Activated naive CD4-positive, alpha-beta T cell treated with anti-CD3 and anti-CD28 coated beads, Interleukin-2, amount 50 U/mL, for 72 hours (primary cell): ENCODE data around the gene MIEF2. TPM values are rescaled to one million over a fixed set of nuclear protein-coding genes. Genes with fewer than 3 reads are reported as not detected.
A peak's percentile ranks its signal among the peaks of the same experiment; 100 is the strongest.
"Not testable (repeated sequence)": the region's sequence is repeated elsewhere in the genome, so short reads cannot be mapped to it uniquely, and the experiment has no call there.

Source experiments
- ATAC-seq, 2 donors: fragments of 150-1000 bp; cut with Tn5 transposase; 2 replicates each; pipeline ENCODE4 v1.10.0; 2021; ENCODE audit warnings: mild to moderate bottlenecking in 2 of 2, moderate library complexity in 2 of 2
- DNase-seq, 2 donors: peaks; one replicate each; pipeline ENCODE4 v3.0.0; 2021 to 2022; ENCODE audit warnings: low spot score in 2 of 2
- H3K27ac Mint-ChIP-seq, 2 donors: one replicate each; pipeline ENCODE4 v1.8.0; 2022; ENCODE audit warnings: mild to moderate bottlenecking in 2 of 2, mixed read lengths in 2 of 2
- H3K36me3 Mint-ChIP-seq, 2 donors: one replicate each; pipeline ENCODE4 v1.8.0; 2022; ENCODE audit warnings: mixed read lengths in 2 of 2
- H3K9me3 Mint-ChIP-seq, 2 donors: one replicate each; pipeline ENCODE4 v1.8.0; 2022; ENCODE audit warnings: mixed read lengths in 2 of 2
- total RNA-seq, 2 donors: library from RNA; stranded (reverse); gene quantifications; one replicate each; pipeline ENCODE4 v1.2.3, GENCODE V29; 2022

MIEF2 gene
- total RNA-seq, 2 donors from 2014 or later: 7.4 to 15.5 TPM

DNA sequence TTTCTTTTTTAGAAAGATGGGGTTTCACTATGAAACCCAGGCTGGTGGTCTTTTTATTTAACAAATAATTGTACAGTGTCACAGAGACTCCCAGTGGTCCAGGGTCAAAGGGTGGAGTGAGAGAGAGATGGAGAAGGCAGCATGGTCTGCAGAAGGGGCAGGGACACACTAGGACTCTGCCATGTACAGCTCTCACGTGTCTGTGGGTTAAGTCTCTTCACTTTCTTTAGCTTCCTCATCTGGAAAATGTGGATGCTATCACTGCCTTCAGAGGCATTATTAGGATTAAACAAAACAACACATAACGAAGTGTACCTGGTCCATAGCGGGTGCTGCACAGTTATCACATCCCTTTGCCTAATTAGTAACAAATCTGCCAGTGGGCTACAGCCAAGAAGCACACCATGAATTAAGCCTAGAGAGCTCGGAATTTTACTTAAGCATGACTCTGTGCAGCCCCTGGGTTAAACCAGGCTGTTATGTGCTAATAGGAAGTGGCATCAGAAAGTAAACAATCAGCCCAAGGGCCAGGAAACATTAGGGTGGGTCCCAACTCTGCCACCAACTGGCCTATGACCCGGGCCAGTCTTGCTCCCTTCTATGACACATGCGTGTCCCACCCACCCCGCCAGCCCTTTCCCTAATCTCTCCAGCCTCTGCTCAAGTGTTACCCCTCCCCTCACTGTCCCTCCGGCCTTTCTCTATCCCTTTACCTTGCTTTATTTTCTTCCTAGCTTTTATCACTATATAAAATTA is 40.4 kb downstream of the MIEF2 start:
- Mint-ChIP-seq H3K9me3 (no peaks in the 10 kb centered on the region), H3K36me3 (peaks cover 8 to 17% of the 10 kb centered on the region in 2 donors), H3K27ac (peak overlapping the region in 1 of 2 donors; percentile 65)
- ATAC-seq: no peak
- DNase-seq: no peak

DNA sequence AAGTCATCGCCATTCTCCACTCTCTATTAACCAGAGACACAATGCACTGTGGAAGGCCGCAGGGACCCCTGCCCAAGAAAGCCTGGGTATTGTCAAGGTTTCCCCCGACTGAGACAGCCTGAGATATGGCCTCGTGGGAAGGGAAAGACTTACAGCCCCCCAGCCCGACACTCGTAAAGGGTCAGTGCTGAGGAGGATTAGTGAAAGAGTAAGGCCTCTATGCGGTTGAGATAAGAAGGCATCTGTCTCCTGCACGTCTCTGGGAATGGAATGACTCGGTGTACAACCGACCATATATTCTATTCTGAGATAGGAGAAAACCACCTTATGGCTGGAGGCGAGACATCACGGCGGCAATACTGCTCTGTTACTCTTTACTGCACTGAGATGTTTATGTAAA is 42.7 kb downstream of the MIEF2 start:
- H3K9me3 Mint-ChIP-seq, H3K27ac Mint-ChIP-seq, DNase-seq, ATAC-seq: not testable (repeated sequence)
- H3K36me3 Mint-ChIP-seq: peaks cover 8 to 17% of the 10 kb centered on the region in 2 donors

DNA sequence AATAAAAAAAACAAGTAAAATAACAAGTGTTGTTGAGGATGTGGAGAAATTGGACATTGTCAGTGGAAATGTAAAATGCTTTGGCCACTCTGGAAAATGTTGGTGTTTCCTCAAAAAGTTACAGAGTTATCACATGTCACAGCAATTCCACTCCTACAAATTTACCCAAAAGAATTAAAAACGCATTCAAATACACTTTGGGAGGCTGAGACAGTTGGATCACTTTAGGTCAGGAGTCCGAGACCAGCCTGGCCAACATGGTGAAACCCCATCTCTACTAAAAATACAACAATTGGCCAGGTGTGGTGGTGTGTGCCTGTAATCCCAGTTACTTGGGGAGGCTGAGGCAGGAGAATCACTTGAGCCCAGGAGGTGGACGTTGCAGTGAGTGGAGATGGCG is 48.7 kb downstream of the MIEF2 start:
- ATAC-seq: no peak
- no peak for DNase-seq
- Mint-ChIP-seq H3K27ac (peak overlapping the region in 1 of 2 donors; percentile 29), H3K9me3 (no peaks in the 10 kb centered on the region), H3K36me3 (peaks cover 30 to 34% of the 10 kb centered on the region in 2 donors)

DNA sequence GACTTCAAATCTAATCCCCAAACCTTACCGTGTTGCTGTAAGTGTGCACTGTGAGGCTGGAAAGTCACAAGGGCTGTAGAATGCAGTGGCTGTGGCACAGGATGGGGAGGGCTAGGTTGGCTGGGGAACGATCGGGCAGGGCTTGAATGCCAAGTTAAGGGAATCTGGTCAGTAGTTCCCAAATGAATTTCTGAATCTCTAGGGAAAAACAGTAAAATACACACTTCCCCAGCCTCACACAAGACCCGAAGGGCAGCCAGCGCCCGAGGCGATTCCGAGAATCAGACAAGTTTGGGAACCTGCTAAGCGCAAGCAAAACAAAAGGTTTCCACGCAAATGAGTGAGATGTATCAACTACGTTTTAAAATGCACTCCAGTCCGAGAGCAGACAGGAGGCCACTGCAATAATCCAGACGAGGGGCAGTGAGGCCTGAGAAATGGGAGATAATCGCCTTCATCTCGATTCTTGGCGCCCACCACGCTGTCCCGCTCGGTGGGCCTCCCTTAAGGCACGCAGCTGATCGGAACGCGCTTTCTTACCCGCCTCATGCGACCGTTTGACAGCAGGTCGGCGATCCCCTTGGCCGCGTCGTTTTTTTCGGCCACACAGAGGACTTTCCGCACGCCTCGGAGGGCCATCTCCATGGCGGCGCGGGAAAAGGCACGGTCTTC is 53.7 kb downstream of the MIEF2 start:
- Mint-ChIP-seq H3K27ac (peak overlapping the region; percentile 91 to 100), H3K36me3 (peaks cover 32 to 55% of the 10 kb centered on the region in 2 donors), H3K9me3 (no peaks in the 10 kb centered on the region)
- ATAC-seq (no peak), DNase-seq (no peak)

DNA sequence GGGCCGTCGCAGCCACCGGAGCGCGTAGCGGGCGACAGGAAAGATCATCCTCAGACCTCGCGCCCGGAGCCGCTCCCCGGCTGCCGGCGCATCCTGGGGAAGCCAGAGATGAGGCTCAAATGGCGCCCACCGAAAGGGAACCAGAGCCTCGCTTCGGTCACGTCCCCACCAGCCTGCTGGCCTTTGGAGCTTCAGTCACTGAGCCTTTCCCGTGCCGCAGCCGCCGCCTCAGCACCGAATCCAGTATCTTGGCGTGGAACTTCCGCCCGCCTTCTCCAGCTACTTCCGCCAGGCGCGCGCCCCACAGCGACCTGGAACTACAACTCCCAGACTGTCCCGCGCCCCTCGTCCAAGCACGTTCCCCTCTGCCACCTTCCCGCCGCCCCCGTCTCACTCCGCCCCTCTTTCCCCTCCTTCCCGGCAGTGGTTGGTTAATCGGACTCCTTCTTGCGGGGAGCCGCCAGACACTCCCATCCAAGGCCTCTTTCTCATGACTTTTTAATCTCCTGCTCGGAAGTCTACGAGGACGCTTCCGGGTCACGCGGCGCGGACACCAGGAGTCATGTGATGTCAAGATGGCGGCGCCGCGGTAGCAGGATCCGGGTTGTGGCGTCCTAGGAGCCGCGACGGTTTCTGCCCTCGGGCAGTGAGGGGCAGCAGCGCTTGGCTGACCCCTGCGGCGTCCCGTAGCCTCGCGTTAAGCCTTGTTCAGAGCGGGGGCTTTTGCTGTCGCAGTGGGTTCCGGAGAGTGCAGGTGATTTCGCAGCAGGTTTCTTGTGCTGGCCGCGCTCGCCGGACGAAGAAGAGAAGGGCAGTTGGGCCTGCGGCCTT is 54.5 kb downstream of the MIEF2 start, which contains the start of the genes SMCR8 and TOP3A:
SMCR8 (plus strand) TSS at position 563 of the 831 bp plus-strand sequence. CDS start 497 bp downstream, outside the sequence.
TOP3A (minus strand) TSS at position 264 of the 831 bp plus-strand sequence; CDS start at position 48, 216 bp downstream.
- peak; percentile 92 to 95 for DNase-seq
- ATAC-seq: peak; percentile 92 to 96
- Mint-ChIP-seq H3K27ac (peak within 1 kb of the TSS; percentile 91 to 100), H3K9me3 (no peaks in the 10 kb centered on the region), H3K36me3 (peaks cover 32 to 57% of the 10 kb centered on the region in 2 donors)

DNA sequence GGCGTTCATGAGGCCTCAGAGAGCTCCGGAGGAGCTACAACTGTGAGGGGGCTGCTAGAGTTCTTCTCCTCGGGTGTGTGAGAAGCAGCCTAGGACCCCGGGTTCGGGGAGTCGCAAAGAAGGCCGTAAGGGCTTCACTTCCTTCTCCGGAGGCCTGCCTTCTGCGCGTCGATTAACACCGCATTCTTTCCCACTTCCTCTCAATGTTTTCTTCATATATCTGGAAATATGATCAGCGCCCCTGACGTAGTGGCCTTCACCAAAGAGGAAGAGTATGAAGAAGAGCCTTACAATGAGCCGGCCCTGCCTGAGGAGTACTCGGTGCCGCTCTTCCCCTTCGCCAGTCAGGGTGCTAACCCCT is 55.1 kb downstream of the MIEF2 start:
- H3K36me3 Mint-ChIP-seq: peaks cover 27 to 61% of the 10 kb centered on the region in 2 donors
- H3K9me3 Mint-ChIP-seq: no peaks in the 10 kb centered on the region
- H3K27ac Mint-ChIP-seq: peak overlapping the region; percentile 91 to 100
- ATAC-seq (peak in 1 of 2 donors; percentile 10), DNase-seq (no peak)

DNA sequence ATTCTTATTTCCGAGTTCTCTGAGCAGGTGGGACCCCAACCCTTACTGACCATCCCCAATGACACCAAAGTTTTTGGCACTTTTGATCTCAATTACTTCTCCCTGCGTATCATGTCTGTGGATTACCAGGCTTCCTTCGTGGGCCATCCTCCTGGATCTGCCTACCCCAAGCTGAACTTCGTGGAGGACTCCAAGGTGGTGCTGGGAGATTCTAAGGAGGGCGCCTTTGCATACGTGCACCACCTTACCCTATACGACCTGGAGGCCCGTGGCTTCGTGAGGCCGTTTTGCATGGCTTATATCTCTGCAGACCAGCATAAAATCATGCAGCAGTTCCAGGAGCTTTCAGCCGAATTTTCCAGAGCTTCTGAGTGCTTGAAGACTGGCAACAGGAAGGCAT is 55.5 kb downstream of the MIEF2 start:
- H3K9me3 Mint-ChIP-seq: no peaks in the 10 kb centered on the region
- DNase-seq (no peak), ATAC-seq (no peak)
- peaks cover 27 to 61% of the 10 kb centered on the region in 2 donors for H3K36me3 Mint-ChIP-seq
- peak overlapping the region; percentile 91 to 100 for H3K27ac Mint-ChIP-seq

Other genes with a start within 250 kb of the MIEF2 start
- 10 to 100 TPM; 32.2 to 35.0 TPM for gene ATPAF2, start 221.5 kb upstream of the MIEF2 start, total RNA-seq
- gene GID4, start 221.3 kb upstream of the MIEF2 start, total RNA-seq: 1 to 10 TPM; 5.8 to 8.1 TPM
- 10 to 100 TPM; 41.3 to 49.2 TPM for gene DRG2, start 172.7 kb upstream of the MIEF2 start, total RNA-seq
- 1 to 10 TPM; 1.0 to 1.2 TPM for gene MYO15A, start 151.9 kb upstream of the MIEF2 start, total RNA-seq
- gene ALKBH5, start 76.8 kb upstream of the MIEF2 start, total RNA-seq: 100 to 1,000 TPM in 1 of 2 donors, 10 to 100 TPM in 1; 79.5 to 176 TPM
- gene LLGL1, start 35.0 kb upstream of the MIEF2 start, total RNA-seq: 10 to 100 TPM; 14.5 to 15.0 TPM
- 100 to 1,000 TPM; 267 to 273 TPM for gene FLII, start 1.9 kb upstream of the MIEF2 start, total RNA-seq
- 10 to 100 TPM; 78.3 to 97.4 TPM for gene TOP3A, start 54.3 kb downstream of the MIEF2 start, total RNA-seq
- gene SMCR8, start 54.6 kb downstream of the MIEF2 start, total RNA-seq: 10 to 100 TPM; 18.8 to 23.5 TPM
- 10 to 100 TPM; 65.9 to 73.1 TPM for gene SHMT1, start 102.9 kb downstream of the MIEF2 start, total RNA-seq
- gene EVPLL, start 117.1 kb downstream of the MIEF2 start, total RNA-seq: under 1 TPM in 1 of 2 donors, not detected in 1; 0.54 TPM
- not detected for gene LGALS9C, start 216.1 kb downstream of the MIEF2 start, total RNA-seq